OCI-LY1 (cell line): ENCODE results near the gene NF2.

ENCODE experiments used
- EZH2 ChIP-seq: fragments of 200-600 bp; sonication (generic), shearing (Covaris generic); IDR thresholded peaks from 2 replicates; pipeline ENCODE4 v1.8.0; 2017; ENCODE audit warnings: borderline replicate concordance, mixed run types, mild to moderate bottlenecking, antibody characterized with exemption, low read length, moderate library complexity, mixed read lengths
- TF ChIP-seq, protein P1 (sequence below): fragments of 200-600 bp; sonication (generic), shearing (Covaris generic); IDR thresholded peaks from 2 replicates; pipeline ENCODE4 v1.5.1; 2017; ENCODE audit warnings: mild to moderate bottlenecking, antibody characterized with exemption, low read length, moderate library complexity, mixed read lengths

- TF ChIP-seq, protein P1, sequence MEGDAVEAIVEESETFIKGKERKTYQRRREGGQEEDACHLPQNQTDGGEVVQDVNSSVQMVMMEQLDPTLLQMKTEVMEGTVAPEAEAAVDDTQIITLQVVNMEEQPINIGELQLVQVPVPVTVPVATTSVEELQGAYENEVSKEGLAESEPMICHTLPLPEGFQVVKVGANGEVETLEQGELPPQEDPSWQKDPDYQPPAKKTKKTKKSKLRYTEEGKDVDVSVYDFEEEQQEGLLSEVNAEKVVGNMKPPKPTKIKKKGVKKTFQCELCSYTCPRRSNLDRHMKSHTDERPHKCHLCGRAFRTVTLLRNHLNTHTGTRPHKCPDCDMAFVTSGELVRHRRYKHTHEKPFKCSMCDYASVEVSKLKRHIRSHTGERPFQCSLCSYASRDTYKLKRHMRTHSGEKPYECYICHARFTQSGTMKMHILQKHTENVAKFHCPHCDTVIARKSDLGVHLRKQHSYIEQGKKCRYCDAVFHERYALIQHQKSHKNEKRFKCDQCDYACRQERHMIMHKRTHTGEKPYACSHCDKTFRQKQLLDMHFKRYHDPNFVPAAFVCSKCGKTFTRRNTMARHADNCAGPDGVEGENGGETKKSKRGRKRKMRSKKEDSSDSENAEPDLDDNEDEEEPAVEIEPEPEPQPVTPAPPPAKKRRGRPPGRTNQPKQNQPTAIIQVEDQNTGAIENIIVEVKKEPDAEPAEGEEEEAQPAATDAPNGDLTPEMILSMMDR: no peak
- TF ChIP-seq EZH2: no peak
These were observed 23.2 kb downstream of the NF2 start for GRCh38 chr22:29626497-29627195.
